Karpas-422 (cell line): ENCODE data around the gene OR8B2. TPM values are rescaled to one million over a fixed set of nuclear protein-coding genes. Genes with fewer than 3 reads are reported as not detected.

Experiments used
- DNase-seq: peaks from one replicate; pipeline ENCODE4 v3.0.0-alpha.2; 2015
- H2AFZ ChIP-seq: fragments of 200-600 bp; sonication (generic); 2 replicates; pipeline ENCODE4 v1.6.1; 2014; ENCODE audit warnings: antibody characterized with exemption, low read length, mixed read lengths
- H3K27ac ChIP-seq: fragments of 200-600 bp; sonication (generic); 2 replicates; pipeline ENCODE4 v1.5.1; 2014; ENCODE audit warnings: mild to moderate bottlenecking, low read length, moderate library complexity
- H3K27me3 ChIP-seq: fragments of 200-600 bp; sonication (generic); 2 replicates; pipeline ENCODE4 v1.6.1; 2014; ENCODE audit warnings: low read length, mixed read lengths
- H3K36me3 ChIP-seq: fragments of 200-600 bp; sonication (generic); 2 replicates; pipeline ENCODE4 v1.6.1; 2014; ENCODE audit warnings: low read length, mixed read lengths; ENCODE audit not compliant: insufficient read depth
- H3K4me1 ChIP-seq: fragments of 200-600 bp; sonication (generic); 2 replicates; pipeline ENCODE4 v1.6.1; 2014; ENCODE audit warnings: mild to moderate bottlenecking, low read length, mixed read lengths
- H3K4me2 ChIP-seq: fragments of 200-600 bp; sonication (generic); 2 replicates; pipeline ENCODE4 v1.6.1; 2014; ENCODE audit warnings: low read length, low read depth, mild to moderate bottlenecking; ENCODE audit not compliant: poor library complexity, severe bottlenecking
- H3K4me3 ChIP-seq: fragments of 200-600 bp; sonication (generic); 2 replicates; pipeline ENCODE4 v1.5.1; 2014; ENCODE audit warnings: mild to moderate bottlenecking, antibody characterized with exemption, low read length, mixed read lengths
- H3K79me2 ChIP-seq: fragments of 200-600 bp; sonication (generic); 2 replicates; pipeline ENCODE4 v1.6.1; 2014; ENCODE audit warnings: mild to moderate bottlenecking, low read length, mixed read lengths
- H3K9ac ChIP-seq: fragments of 200-600 bp; sonication (generic); 2 replicates; pipeline ENCODE4 v1.6.0; 2014; ENCODE audit warnings: low read length
- H3K9me2 ChIP-seq: fragments of 200-600 bp; sonication (generic), shearing (Covaris generic); replicated peaks from 2 replicates; pipeline ENCODE4 v1.6.0; 2014; ENCODE audit warnings: mild to moderate bottlenecking, low read length, moderate library complexity; ENCODE audit not compliant: insufficient read depth
- H3K9me3 ChIP-seq: fragments of 300-700, 200-600 bp; sonication (generic); 2 replicates; pipeline ENCODE4 v1.6.1; 2014; ENCODE audit warnings: low read length, mixed read lengths
- H4K20me1 ChIP-seq: fragments of 200-600 bp; sonication (generic); 2 replicates; pipeline ENCODE4 v1.6.1; 2014; ENCODE audit warnings: mild to moderate bottlenecking, antibody characterized with exemption, low read length, low read depth; ENCODE audit not compliant: insufficient read depth
- total RNA-seq: library from RNA; depleted of rRNA; stranded (reverse); fragments of >200 nt; shearing (Covaris generic); gene quantifications from 2 replicates; pipeline ENCODE4 v1.2.3, GENCODE V29; 2014; ENCODE audit warnings: low replicate concordance; rRNA removed

The OR8B2 gene
- total RNA-seq, 1 experiment from 2014 or later = not detected

GRCh38 chr11:124346311-124346955, 37.9 kb downstream of the OR8B2 start:
- H3K9me2 ChIP-seq = no peaks in the 10 kb centered on the region
- H2AFZ ChIP-seq = no peak overlapping the region
- no peak overlapping the region for H3K27ac ChIP-seq
- no peak overlapping the region for H3K4me2 ChIP-seq
- H3K4me1 ChIP-seq = no peaks in the 10 kb centered on the region
- H3K27me3 ChIP-seq = no peaks in the 10 kb centered on the region
- H3K36me3 ChIP-seq = no peaks in the 10 kb centered on the region
- H4K20me1 ChIP-seq = no peaks in the 10 kb centered on the region
- no peaks in the 10 kb centered on the region for H3K79me2 ChIP-seq
- no peaks in the 10 kb centered on the region for H3K9me3 ChIP-seq
- no peak overlapping the region for H3K9ac ChIP-seq
- H3K4me3 ChIP-seq = no peak overlapping the region
- no peak for DNase-seq

- H3K4me2 ChIP-seq = no peak overlapping the region
- no peaks in the 10 kb centered on the region for H3K36me3 ChIP-seq
- H2AFZ ChIP-seq = no peak overlapping the region
- H3K9ac ChIP-seq = no peak overlapping the region
- no peaks in the 10 kb centered on the region for H4K20me1 ChIP-seq
- H3K27me3 ChIP-seq = no peaks in the 10 kb centered on the region
- DNase-seq = no peak
- no peaks in the 10 kb centered on the region for H3K9me3 ChIP-seq
- H3K9me2 ChIP-seq = no peaks in the 10 kb centered on the region
- no peak overlapping the region for H3K4me3 ChIP-seq
- H3K4me1 ChIP-seq = no peaks in the 10 kb centered on the region
- no peaks in the 10 kb centered on the region for H3K79me2 ChIP-seq
- no peak overlapping the region for H3K27ac ChIP-seq
These were observed 40.0 kb downstream of the OR8B2 start for GRCh38 chr11:124344346-124344745.

- H3K27ac ChIP-seq = no peak overlapping the region
- no peak overlapping the region for H3K4me3 ChIP-seq
- no peak overlapping the region for H3K4me2 ChIP-seq
- H3K9ac ChIP-seq = no peak overlapping the region
- no peaks in the 10 kb centered on the region for H3K9me2 ChIP-seq
- H3K79me2 ChIP-seq = no peaks in the 10 kb centered on the region
- no peaks in the 10 kb centered on the region for H3K36me3 ChIP-seq
- H4K20me1 ChIP-seq = no peaks in the 10 kb centered on the region
- H3K4me1 ChIP-seq = no peaks in the 10 kb centered on the region
- H3K27me3 ChIP-seq = no peaks in the 10 kb centered on the region
- H2AFZ ChIP-seq = no peak overlapping the region
- no peaks in the 10 kb centered on the region for H3K9me3 ChIP-seq
- DNase-seq = no peak
These were observed 44.2 kb downstream of the OR8B2 start for GRCh38 chr11:124340142-124340447.

GRCh38 chr11:124339396-124340141, 44.7 kb downstream of the OR8B2 start:
- Histone ChIP-seq H2AFZ (no peak overlapping the region), H3K27me3 (no peaks in the 10 kb centered on the region), H3K4me2 (no peak overlapping the region), H3K27ac (no peak overlapping the region), H3K9ac (no peak overlapping the region), H3K4me1 (no peaks in the 10 kb centered on the region), H3K36me3 (no peaks in the 10 kb centered on the region), H4K20me1 (no peaks in the 10 kb centered on the region), H3K9me3 (no peaks in the 10 kb centered on the region), H3K9me2 (no peaks in the 10 kb centered on the region), H3K4me3 (no peak overlapping the region), H3K79me2 (no peaks in the 10 kb centered on the region)
- DNase-seq = no peak

Other genes starting within 250 kb of the OR8B2 start
- not detected in 2 replicates for gene OR10D3, start 201.2 kb downstream of the OR8B2 start, total RNA-seq
- not detected in 2 replicates for gene OR8G1, start 143.4 kb downstream of the OR8B2 start, total RNA-seq
- not detected in 2 replicates for gene OR8G5, start 128.1 kb downstream of the OR8B2 start, total RNA-seq
- not detected in 2 replicates for gene OR8D1, start 70.5 kb downstream of the OR8B2 start, total RNA-seq
- not detected in 2 replicates for gene OR8D2, start 64.3 kb downstream of the OR8B2 start, total RNA-seq
- gene OR8B3, start 14.5 kb upstream of the OR8B2 start, total RNA-seq = not detected in 2 replicates
- gene OR8B4, start 40.4 kb upstream of the OR8B2 start, total RNA-seq = not detected in 2 replicates
- not detected in 2 replicates for gene OR8B8, start 61.2 kb upstream of the OR8B2 start, total RNA-seq
- not detected in 2 replicates for gene OR8B12, start 159.2 kb upstream of the OR8B2 start, total RNA-seq
- not detected in 2 replicates for gene OR8A1, start 185.5 kb upstream of the OR8B2 start, total RNA-seq
- gene PANX3, start 226.9 kb upstream of the OR8B2 start, total RNA-seq = not detected in 2 replicates
- gene TBRG1, start 238.4 kb upstream of the OR8B2 start, total RNA-seq = 14.5 and 21.6 TPM in 2 replicates